ENCODE measurements around the gene GLCCI1. TPM values are rescaled to one million over a fixed set of nuclear protein-coding genes. Genes with fewer than 3 reads are reported as not detected.

Gene GLCCI1
- polyA plus RNA-seq, 6 donors from 2014 or later = 17.2 to 35.4 (median 20.9) TPM

DNA sequence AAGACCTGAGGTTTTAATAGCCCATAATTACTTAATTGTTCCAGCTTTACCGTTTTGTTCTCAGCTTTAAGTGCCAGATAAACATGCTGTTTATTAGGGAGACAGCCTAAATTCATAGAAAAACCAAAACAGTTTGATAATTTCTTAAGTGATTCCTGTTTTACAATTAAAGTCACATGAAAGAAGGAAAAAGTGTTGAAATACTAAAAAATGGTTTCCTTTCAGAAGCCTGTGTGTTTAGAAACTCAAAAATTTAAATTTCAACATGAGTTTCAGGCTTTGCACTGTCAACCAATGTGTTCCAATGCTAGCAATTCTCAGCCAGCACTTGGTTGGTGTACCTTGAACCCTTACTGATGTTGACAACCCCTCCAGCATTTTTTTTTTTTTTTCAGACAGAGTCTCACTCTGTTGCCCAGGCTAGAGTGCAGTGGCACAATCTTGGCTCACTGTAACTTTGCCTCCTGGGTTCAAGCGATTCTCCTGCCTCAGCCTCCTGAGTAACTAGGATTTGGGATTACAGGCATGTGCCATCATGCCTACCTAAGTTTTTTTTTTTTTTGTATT is 158.1 kb downstream of the GLCCI1 start:
- Mint-ChIP-seq H3K4me3 (peak overlapping the region in 1 of 8 donors; percentile 34), H3K4me1 (peaks cover 9 to 30% (median 20%) of the 10 kb centered on the region in 3 donors), H3K36me3 (no peaks in the 10 kb centered on the region), H3K9me3 (no peaks in the 10 kb centered on the region), H3K27me3 (no peaks in the 10 kb centered on the region), H3K27ac (peak overlapping the region in 4 of 6 donors; percentile 1 to 95 (median 66))
- no peak for DNase-seq
- no peak for ATAC-seq (ENCODE audit: low read depth in 2 of 2)

DNA sequence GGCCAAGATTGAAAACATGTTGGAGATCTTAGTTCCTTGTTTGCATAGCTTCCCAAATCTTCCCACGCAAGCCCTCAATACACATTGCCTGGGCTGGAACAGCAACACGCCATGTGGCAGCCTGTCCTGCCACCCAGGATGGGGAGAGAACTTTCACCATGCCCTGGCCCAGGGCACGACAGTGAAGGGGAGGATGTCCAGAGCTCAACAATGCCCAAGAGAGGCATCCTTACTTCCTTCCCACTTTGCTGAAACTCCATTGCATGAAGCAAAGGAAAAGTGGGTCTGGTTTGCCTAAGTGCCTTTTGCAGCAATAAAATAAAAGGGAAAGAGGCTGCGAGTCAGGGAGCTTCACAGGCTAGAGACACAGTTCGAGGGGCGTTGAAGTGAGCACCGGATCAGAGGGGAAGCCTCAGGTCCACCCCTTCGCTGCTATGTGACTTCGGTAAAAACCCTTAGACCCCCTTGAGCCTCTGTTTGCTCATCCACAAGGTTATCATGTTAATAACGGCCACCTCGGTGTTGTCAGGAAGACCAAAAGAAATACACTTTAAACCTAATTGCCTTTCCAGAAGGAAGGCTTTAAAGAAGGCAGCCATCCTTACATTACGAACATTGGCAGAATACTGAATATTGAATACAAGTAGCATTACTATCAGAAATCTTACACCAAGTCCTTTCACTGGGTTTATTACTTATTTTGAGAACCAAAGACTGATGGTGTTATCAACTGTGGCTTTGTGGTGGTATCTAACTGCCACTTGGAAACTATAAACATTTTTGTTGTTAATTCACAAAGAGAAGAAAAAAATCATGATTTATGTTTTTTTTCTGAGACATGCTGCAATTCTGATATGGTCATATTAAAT is 160.1 kb downstream of the GLCCI1 start:
- ATAC-seq (ENCODE audit: low read depth in 2 of 2) (no peak), DNase-seq (no peak)
- Mint-ChIP-seq H3K4me3 (peak overlapping the region in 2 of 8 donors; percentile 45 to 69), H3K27me3 (no peaks in the 10 kb centered on the region), H3K4me1 (peaks cover 19 to 43% (median 33%) of the 10 kb centered on the region in 3 donors), H3K36me3 (no peaks in the 10 kb centered on the region), H3K27ac (peak overlapping the region in 4 of 6 donors; percentile 49 to 85 (median 78)), H3K9me3 (no peaks in the 10 kb centered on the region)

DNA sequence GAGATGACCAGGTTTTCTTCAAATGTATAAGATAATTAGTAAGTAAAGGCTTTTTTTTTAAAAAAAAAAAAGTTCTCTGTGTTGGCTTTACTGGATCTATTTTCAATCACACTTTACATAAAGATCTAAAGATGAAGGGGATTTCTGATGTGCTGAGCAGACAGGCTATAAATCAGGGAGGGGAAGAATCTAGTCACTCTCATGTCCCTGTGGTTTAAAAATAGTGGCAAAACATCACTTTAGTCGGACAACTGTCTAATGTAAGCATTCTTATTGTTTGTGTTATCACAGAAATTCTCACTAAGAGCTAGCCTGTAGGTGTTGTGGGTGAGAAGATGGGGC is 160.7 kb downstream of the GLCCI1 start:
- ATAC-seq (ENCODE audit: low read depth in 2 of 2) (no peak), DNase-seq (no peak)
- no peaks in the 10 kb centered on the region for H3K27me3 Mint-ChIP-seq
- H3K9me3 Mint-ChIP-seq = no peaks in the 10 kb centered on the region
- no peak overlapping the region for H3K27ac Mint-ChIP-seq
- H3K36me3 Mint-ChIP-seq = no peaks in the 10 kb centered on the region
- no peak overlapping the region for H3K4me3 Mint-ChIP-seq
- H3K4me1 Mint-ChIP-seq = peaks cover 22 to 46% (median 33%) of the 10 kb centered on the region in 3 donors

DNA sequence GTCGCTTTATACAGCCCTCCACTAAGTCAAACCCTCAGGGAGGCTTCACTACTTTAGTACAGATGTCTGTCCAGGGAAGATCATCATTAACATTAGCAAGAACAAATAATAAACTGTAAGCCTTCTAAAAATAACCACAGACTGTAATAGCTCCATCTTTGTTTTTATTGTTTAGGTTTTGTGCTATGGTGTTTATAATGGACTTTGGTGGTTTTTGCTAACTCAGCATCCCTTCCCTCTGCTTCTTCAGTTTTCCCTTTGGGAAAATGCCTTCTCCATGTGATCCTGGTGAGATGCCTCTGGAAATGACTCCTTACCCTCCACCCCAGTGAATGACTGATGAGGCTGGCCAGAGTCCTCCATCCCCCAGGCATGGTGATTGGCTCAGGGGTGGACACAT is 162.1 kb downstream of the GLCCI1 start:
- Mint-ChIP-seq H3K9me3 (no peaks in the 10 kb centered on the region), H3K4me3 (no peak overlapping the region), H3K4me1 (peaks cover 18 to 36% (median 24%) of the 10 kb centered on the region in 3 donors), H3K27me3 (no peaks in the 10 kb centered on the region), H3K27ac (no peak overlapping the region), H3K36me3 (no peaks in the 10 kb centered on the region)
- DNase-seq (no peak), ATAC-seq (ENCODE audit: low read depth in 2 of 2) (no peak)

DNA sequence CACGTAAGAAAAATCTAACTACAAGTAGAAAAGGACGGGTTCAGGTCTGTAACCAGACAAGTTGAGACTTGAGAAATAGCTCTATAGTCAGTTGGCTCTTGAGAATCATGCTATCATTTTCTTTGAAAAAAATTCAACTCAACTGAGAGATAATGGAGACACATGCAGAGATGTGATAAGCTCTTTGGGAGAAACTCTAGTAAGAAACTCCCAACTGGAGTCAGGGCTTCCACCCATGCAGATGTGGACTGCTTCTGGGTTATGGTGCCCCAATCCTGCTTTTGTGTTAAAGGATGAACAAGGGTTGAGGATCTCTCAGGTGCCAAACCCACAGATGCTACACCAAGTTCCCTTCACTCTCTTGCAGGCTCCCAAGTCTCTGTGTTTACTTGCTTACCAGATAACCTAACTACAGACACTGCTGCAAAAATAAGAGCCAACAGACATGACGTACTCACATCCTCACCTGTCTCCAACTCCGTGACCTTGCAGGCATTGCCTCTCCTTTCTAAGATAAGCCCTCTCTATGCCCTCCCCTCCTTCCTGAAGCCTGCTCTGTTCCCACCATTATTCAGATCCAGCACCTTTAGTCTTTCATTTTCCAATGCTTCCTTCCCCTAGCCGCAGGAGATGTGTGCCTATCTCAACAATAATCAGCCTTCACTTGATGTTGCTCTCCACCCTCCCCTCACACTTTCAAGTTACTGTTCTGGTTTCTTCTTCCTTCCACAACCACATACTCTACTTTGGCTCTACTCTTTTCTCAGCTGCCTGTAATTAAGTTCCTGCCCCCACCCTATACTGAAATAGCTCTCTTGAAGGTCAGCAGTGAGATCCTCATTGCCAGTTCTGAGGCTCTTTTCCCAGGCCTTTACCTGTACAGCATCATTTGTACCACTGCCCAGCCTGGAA is 163.4 kb downstream of the GLCCI1 start:
- Mint-ChIP-seq H3K9me3 (no peaks in the 10 kb centered on the region), H3K4me3 (peak overlapping the region in 2 of 8 donors; percentile 22 to 48), H3K27me3 (no peaks in the 10 kb centered on the region), H3K27ac (peak overlapping the region in 4 of 6 donors; percentile 16 to 67 (median 32)), H3K4me1 (peaks cover 13 to 23% (median 15%) of the 10 kb centered on the region in 3 donors), H3K36me3 (no peaks in the 10 kb centered on the region)
- peak; percentile 35 to 64 for ATAC-seq (ENCODE audit: low read depth in 2 of 2)
- no peak for DNase-seq

DNA sequence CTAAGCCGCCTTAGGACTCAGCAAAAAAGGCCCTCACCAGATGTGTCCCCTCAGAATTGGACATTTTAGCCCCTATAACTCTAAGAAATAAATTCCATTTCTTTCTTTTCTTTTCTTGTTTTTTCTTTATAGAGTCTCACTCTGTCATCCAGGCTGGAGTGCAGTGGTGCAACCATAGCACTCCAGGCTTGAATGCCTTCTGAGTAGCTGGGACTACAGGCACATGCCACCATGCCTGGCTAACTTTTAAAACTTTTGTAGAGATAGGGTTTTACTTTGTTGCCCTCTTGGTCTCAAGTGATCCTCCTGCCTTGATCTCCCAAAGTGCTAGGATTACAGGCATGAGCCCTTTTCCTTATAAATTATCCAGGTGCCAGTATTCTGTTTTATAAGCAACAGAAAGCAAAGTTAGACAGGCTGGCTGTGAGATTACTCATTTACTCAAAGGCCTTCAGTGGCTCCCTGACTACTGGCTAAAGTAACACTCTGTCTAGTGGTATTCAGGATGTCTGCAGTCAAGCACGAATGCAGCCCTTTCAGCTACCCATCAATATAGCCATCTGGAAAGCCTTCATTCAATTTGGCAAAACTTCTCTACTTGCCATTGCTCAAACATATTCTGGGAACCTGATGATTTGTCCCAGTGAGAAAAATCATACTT is 164.7 kb downstream of the GLCCI1 start:
- no peaks in the 10 kb centered on the region for H3K36me3 Mint-ChIP-seq
- peaks cover 13 to 22% (median 15%) of the 10 kb centered on the region in 3 donors for H3K4me1 Mint-ChIP-seq
- H3K9me3 Mint-ChIP-seq = no peaks in the 10 kb centered on the region
- DNase-seq = no peak
- no peak overlapping the region for H3K27ac Mint-ChIP-seq
- H3K4me3 Mint-ChIP-seq = no peak overlapping the region
- no peaks in the 10 kb centered on the region for H3K27me3 Mint-ChIP-seq
- ATAC-seq (ENCODE audit: low read depth in 2 of 2) = no peak

DNA sequence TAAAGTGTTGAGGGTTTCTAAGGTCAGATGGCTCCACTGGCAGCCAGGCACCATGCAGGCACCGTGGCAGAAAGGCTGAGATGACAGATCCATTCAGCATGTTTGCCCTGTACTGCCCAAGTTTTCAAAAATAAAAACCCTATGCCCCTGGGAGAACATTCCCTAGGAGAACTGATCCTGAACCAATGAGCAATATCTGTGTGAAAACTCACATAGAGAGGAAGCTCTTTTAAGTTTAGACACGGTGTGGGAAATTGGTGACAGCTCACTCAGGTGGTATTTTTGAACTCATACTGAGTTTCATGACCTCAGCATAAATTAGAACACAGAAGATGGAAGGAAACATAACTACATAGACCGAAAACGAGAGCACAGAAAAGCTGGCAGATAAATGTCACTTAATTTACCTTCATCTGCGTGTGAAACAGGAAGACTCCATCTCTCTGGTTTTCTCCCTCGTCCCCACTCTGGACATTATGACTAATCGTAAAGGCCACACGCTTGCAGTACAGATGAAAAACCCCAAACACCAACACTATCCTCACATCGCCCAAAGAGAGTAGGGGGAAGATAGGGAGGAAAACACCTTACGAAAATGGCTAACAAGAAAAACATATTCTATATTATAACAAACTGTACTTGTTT is 165.6 kb downstream of the GLCCI1 start:
- H3K9me3 Mint-ChIP-seq = no peaks in the 10 kb centered on the region
- no peaks in the 10 kb centered on the region for H3K27me3 Mint-ChIP-seq
- H3K36me3 Mint-ChIP-seq = no peaks in the 10 kb centered on the region
- ATAC-seq (ENCODE audit: low read depth in 2 of 2) = no peak
- peak overlapping the region in 1 of 8 donors; percentile 3 for H3K4me3 Mint-ChIP-seq
- H3K4me1 Mint-ChIP-seq = peaks cover 13 to 18% (median 15%) of the 10 kb centered on the region in 3 donors
- H3K27ac Mint-ChIP-seq = peak overlapping the region in 3 of 6 donors; percentile 32 to 59 (median 49)
- DNase-seq = no peak

DNA sequence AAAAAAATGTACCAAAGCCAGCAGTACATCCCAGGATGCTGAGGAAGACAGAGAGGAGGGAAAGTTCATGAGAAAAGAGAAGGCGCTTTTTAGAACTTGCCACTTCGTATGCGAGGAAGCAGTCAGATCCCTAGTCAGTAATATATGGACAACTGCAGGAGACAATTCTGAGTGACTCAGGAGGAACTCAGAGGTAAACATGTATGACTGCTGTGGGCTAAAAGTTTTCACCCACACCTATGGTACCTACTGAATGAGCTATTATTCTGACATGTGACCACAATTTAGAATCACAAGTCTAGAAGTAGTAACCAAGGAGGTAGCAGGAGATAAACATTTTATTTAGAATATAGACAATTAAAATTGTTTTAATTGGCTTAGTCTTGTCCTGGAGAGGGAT is 166.8 kb downstream of the GLCCI1 start:
- no peaks in the 10 kb centered on the region for H3K36me3 Mint-ChIP-seq
- H3K27ac Mint-ChIP-seq = peak overlapping the region in 1 of 6 donors; percentile 16
- H3K27me3 Mint-ChIP-seq = no peaks in the 10 kb centered on the region
- ATAC-seq (ENCODE audit: low read depth in 2 of 2) = no peak
- peaks cover 13 to 18% (median 15%) of the 10 kb centered on the region in 3 donors for H3K4me1 Mint-ChIP-seq
- H3K4me3 Mint-ChIP-seq = no peak overlapping the region
- no peak for DNase-seq
- H3K9me3 Mint-ChIP-seq = no peaks in the 10 kb centered on the region

DNA sequence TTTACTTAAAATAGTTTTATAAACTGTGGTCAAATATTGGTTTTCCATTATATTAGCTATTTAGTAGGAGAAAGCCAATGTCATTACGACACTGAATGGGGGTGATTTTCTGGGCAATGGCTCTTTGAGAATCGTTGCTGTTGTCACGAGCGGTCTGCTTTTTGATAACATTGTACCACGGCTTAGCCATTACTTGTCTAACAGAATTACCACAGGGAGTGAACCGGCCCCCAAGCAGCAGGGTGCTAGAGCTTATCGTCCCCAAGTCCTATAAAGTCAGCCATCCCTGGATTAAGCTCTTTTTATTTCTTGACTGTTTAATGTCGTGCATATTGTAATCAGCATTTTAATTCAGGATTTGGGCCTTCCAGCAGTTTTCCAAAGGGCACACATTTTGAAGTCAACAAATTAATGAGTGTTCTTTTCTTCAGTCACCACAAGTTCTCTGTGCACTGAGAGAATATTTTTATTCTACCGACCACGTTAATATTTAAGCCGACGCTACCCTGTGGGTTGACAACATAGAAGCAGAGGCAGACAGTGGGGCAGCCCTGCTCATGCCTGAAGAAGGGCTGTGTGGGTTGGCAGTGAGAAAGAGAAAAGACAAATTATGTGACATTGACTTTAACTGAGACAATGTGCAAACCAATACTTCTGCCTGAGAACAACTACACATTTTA is 167.6 kb downstream of the GLCCI1 start:
- Mint-ChIP-seq H3K27ac (peak overlapping the region in 2 of 6 donors; percentile 21 to 49), H3K4me1 (peaks cover 13 to 18% (median 15%) of the 10 kb centered on the region in 3 donors), H3K9me3 (no peaks in the 10 kb centered on the region), H3K27me3 (no peaks in the 10 kb centered on the region), H3K36me3 (no peaks in the 10 kb centered on the region), H3K4me3 (no peak overlapping the region)
- no peak for ATAC-seq (ENCODE audit: low read depth in 2 of 2)
- DNase-seq = no peak
